ENCODE data around the gene SF3B6.

Gene SF3B6

DNA sequence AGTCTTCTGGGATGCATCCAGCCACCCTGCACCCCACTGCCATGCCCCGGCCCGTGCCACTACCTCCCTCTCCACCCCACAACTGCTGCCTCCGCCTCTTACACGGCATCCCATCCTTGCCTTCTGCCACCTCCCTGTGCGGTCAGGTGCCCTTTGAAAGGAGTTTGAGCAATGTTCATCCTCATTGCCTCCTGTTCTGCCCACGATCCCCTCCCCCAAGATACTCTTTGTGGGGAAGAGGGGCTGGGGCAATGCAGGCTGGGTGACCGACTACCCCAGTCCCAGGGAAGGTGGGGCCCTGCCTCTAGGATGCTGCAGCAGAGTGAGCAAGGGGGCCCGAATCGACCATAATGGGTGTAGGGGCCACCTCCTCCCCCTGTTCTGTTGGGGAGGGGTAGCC lies 57.9 kb downstream of the SF3B6 start:
- no peak for DNase-seq

GRCh38 chr2:24017711-24018110 lies 58.4 kb downstream of the SF3B6 start:
- no peak for DNase-seq
